CD4-positive, alpha-beta T cell (primary cell): ENCODE data around the gene PLEK2. TPM values are rescaled to one million over a fixed set of nuclear protein-coding genes. Genes with fewer than 3 reads are reported as not detected.

Source experiments
- ATAC-seq: fragments of 200-7000 bp; cut with Tn5 transposase; one replicate; pipeline ENCODE4 v1.10.0; 2022; ENCODE audit warnings: mild to moderate bottlenecking; ENCODE audit not compliant: poor library complexity
- CTCF ChIA-PET: fragments of 350-600 bp; sonication (Branson Sonifier 250); formaldehyde crosslinking; loops from one replicate; lab custom pipeline; 2021; ENCODE audit warnings: antibody characterized with exemption, inconsistent platforms; lab: Charles Lee
- POLR2A ChIA-PET: fragments of 350-600 bp; sonication (Branson Sonifier 250); formaldehyde crosslinking; loops from one replicate; lab custom pipeline; 2021; ENCODE audit warnings: antibody characterized with exemption, inconsistent platforms; lab: Charles Lee
- DNase-seq, 14 experiments: peaks; one replicate each; pipeline ENCODE4 v3.0.0-alpha.2; 2013 to 2020; ENCODE audit warnings: mixed read lengths in 2 of 14
- H3K27ac ChIP-seq, 2 donors: one replicate each; pipeline versions ENCODE4 v1.5.1 to v1.7.0; 2013; ENCODE audit warnings: low read length in 2 of 2, low read depth in 1 of 2, mild to moderate bottlenecking in 1 of 2
- H3K27me3 ChIP-seq, 2 experiments: 1 replicate in 1 of 2; 2 replicates in 1 of 2; pipeline versions ENCODE4 v1.6.1 to v1.7.0; 2013; ENCODE audit warnings: low read length in 2 of 2, control low read depth in 1 of 2, mild to moderate bottlenecking in 1 of 2, moderate library complexity in 1 of 2; ENCODE audit not compliant: insufficient read depth in 2 of 2, control insufficient read depth in 1 of 2
- H3K36me3 ChIP-seq: one replicate; pipeline ENCODE4 v1.6.1; 2013; ENCODE audit warnings: low read length, control low read depth; ENCODE audit not compliant: insufficient read depth
- H3K4me1 ChIP-seq: one replicate; pipeline ENCODE4 v1.6.1; 2013; ENCODE audit warnings: low read length, control low read depth; ENCODE audit not compliant: insufficient read depth
- H3K4me3 ChIP-seq: one replicate; pipeline ENCODE4 v1.5.1; 2013; ENCODE audit warnings: mild to moderate bottlenecking, low read length, moderate library complexity
- H3K9me3 ChIP-seq, 2 experiments: 1 replicate in 1 of 2; 2 replicates in 1 of 2; pipeline versions ENCODE4 v1.6.1 to v1.7.0; 2013; ENCODE audit warnings: low read length in 2 of 2, mild to moderate bottlenecking in 2 of 2, control low read depth in 1 of 2, moderate library complexity in 1 of 2; ENCODE audit not compliant: control insufficient read depth in 1 of 2, insufficient read depth in 1 of 2
- H3K27ac Mint-ChIP-seq: one replicate; pipeline ENCODE4 v1.8.0; 2020; ENCODE audit warnings: mixed read lengths
- H3K27me3 Mint-ChIP-seq: one replicate; pipeline ENCODE4 v1.8.0; 2021; ENCODE audit warnings: mixed read lengths
- H3K36me3 Mint-ChIP-seq: one replicate; pipeline ENCODE4 v1.8.0; 2021; ENCODE audit warnings: low read depth, mixed read lengths
- H3K4me1 Mint-ChIP-seq: one replicate; pipeline ENCODE4 v1.8.0; 2021; ENCODE audit warnings: low read depth, mixed read lengths
- H3K4me3 Mint-ChIP-seq: one replicate; pipeline ENCODE4 v1.8.0; 2020; ENCODE audit warnings: mild to moderate bottlenecking, mixed read lengths
- H3K9me3 Mint-ChIP-seq: one replicate; pipeline ENCODE4 v1.8.0; 2020; ENCODE audit warnings: mixed read lengths
- CTCF ChIP-seq: fragments of 200-600 bp; IDR thresholded peaks from one replicate; pipeline ENCODE4 v1.8.0; 2022; ENCODE audit warnings: antibody characterized with exemption, mild to moderate bottlenecking
- intact Hi-C, 2 experiments: fragments of 100-400 bp; cut with DNase I in 1 of 2; cut with micrococcal nuclease in 1 of 2; formaldehyde crosslinking; loops; one replicate each; pipeline versions ENCODE4 v1.15.1 to v1.9.0; 2023 to 2025; cut with DNase I, micrococcal nuclease
- total RNA-seq, 174 experiments: library from RNA in 2 of 174; stranded (reverse) in 2 of 174; gene quantifications; one replicate each; pipeline ENCODE4 v1.2.3 and lab custom pipeline; 2021 to 2026

The PLEK2 gene
- total RNA-seq, 2 experiments from 2014 or later = 1.3 to 1.4 TPM

DNA sequence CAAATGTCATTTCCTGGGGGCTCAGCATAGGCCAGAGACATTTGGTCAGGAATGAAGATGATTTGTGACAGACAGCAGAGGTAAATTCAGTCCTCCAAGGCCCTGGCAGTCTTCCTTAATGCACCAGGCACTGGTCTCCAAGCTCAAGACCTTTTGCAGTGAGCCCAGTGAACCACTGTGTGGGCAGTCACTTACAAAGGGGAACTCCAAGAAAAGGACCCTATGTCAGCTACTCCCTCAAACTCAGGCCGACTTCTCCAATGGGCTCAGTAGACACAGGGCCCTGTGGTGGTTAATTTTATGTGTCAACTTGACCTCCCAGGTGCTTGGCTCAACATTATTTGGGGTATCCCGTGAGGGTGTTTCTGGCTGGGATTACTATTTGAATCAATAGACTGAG lies 29.3 kb upstream of the PLEK2 start:
- no peaks in the 10 kb centered on the region for H3K36me3 Mint-ChIP-seq
- intact Hi-C loops = no loop called here
- H3K27me3 Mint-ChIP-seq = peaks cover 28% of the 10 kb centered on the region
- TF ChIP-seq CTCF = no peak
- Histone ChIP-seq H3K27ac (no peak overlapping the region), H3K4me3 (no peak overlapping the region), H3K27me3 (peaks cover 0 to 2% of the 10 kb centered on the region in 2 experiments), H3K36me3 (no peaks in the 10 kb centered on the region), H3K4me1 (no peaks in the 10 kb centered on the region), H3K9me3 (no peaks in the 10 kb centered on the region)
- CTCF ChIA-PET = no interaction called here
- no peaks in the 10 kb centered on the region for H3K4me1 Mint-ChIP-seq
- DNase-seq = no peak
- no peak overlapping the region for H3K27ac Mint-ChIP-seq
- no peak for ATAC-seq
- H3K4me3 Mint-ChIP-seq = no peak overlapping the region
- H3K9me3 Mint-ChIP-seq = no peaks in the 10 kb centered on the region
- POLR2A ChIA-PET = no interaction called here

- CTCF ChIA-PET = no interaction called here
- Histone ChIP-seq H3K36me3 (no peaks in the 10 kb centered on the region), H3K4me3 (no peak overlapping the region), H3K27me3 (peaks cover 0 to 5% of the 10 kb centered on the region in 2 experiments), H3K27ac (no peak overlapping the region), H3K4me1 (no peaks in the 10 kb centered on the region), H3K9me3 (no peaks in the 10 kb centered on the region)
- POLR2A ChIA-PET = interaction anchor here (0.7 kb wide), 1 partner anchor 28 kb away, joined by 3 read pairs; no protein-coding TSS in a partner anchor
- Mint-ChIP-seq H3K27me3 (peaks cover 28% of the 10 kb centered on the region), H3K36me3 (no peaks in the 10 kb centered on the region), H3K27ac (no peak overlapping the region), H3K4me1 (no peaks in the 10 kb centered on the region), H3K4me3 (no peak overlapping the region), H3K9me3 (no peaks in the 10 kb centered on the region)
- no peak for ATAC-seq
- TF ChIP-seq CTCF = no peak
- DNase-seq = no peak
- intact Hi-C loops = no loop called here
These were observed 28.5 kb upstream of the PLEK2 start for GRCh38 chr14:67440513-67440912.

- no peaks in the 10 kb centered on the region for H3K36me3 Mint-ChIP-seq
- H3K9me3 Mint-ChIP-seq = no peaks in the 10 kb centered on the region
- POLR2A ChIA-PET = no interaction called here
- Histone ChIP-seq H3K4me1 (no peaks in the 10 kb centered on the region), H3K36me3 (no peaks in the 10 kb centered on the region), H3K27ac (no peak overlapping the region), H3K27me3 (peaks cover 0 to 2% of the 10 kb centered on the region in 2 experiments), H3K4me3 (no peak overlapping the region), H3K9me3 (no peaks in the 10 kb centered on the region)
- TF ChIP-seq CTCF = no peak
- no peak overlapping the region for H3K4me3 Mint-ChIP-seq
- no peak overlapping the region for H3K27ac Mint-ChIP-seq
- DNase-seq (no peak), ATAC-seq (no peak)
- CTCF ChIA-PET = no interaction called here
- H3K27me3 Mint-ChIP-seq = peaks cover 22% of the 10 kb centered on the region
- H3K4me1 Mint-ChIP-seq = no peaks in the 10 kb centered on the region
- intact Hi-C loops = no loop called here
These were observed 27.0 kb upstream of the PLEK2 start for GRCh38 chr14:67438969-67439368.
